ENCODE data around the gene SBF1. TPM values are rescaled to one million over a fixed set of nuclear protein-coding genes. Genes with fewer than 3 reads are reported as not detected.

SBF1 gene
- total and polyA plus RNA-seq, 4 donors, result 8.3 to 37.6 (median 16.4) TPM

- Histone ChIP-seq H3K27ac (ENCODE audit: low read depth in 1 of 2, low read length in 2 of 2) (no peak overlapping the region), H3K9me3 (ENCODE audit: control insufficient read depth in 4 of 4, low read length in 3 of 4) (no peaks in the 10 kb centered on the region), H3K36me3 (ENCODE audit: control insufficient read depth in 4 of 4, insufficient read depth in 3 of 4, low read depth in 1 of 4, low read length in 3 of 4) (peaks cover 41 to 94% (median 81%) of the 10 kb centered on the region in 4 donors), H3K4me1 (ENCODE audit: control insufficient read depth in 4 of 4, insufficient read depth in 4 of 4, low read length in 3 of 4) (no peaks in the 10 kb centered on the region), H3K27me3 (ENCODE audit: control insufficient read depth in 4 of 4, insufficient read depth in 4 of 4, low read length in 3 of 4) (no peaks in the 10 kb centered on the region), H3K4me3 (ENCODE audit: low read depth in 1 of 3, low read length in 3 of 3) (no peak overlapping the region), H3K9ac (ENCODE audit: low read depth in 1 of 2, low read length in 2 of 2) (no peak overlapping the region)
- 96% methylated on average over 10 of the region's 10 CpGs for WGBS
- DNase-seq (ENCODE audit: low spot score), result no peak
- TF ChIP-seq CTCF (IDR thresholded peaks at IDR 0.05; ENCODE audit: low read depth, low read length, missing input control) (no peak), GABPA (IDR thresholded peaks at IDR 0.05 in 1 of 2, conservative IDR thresholded peaks at IDR 0.05 in 1 of 2) (no peak), MAX (IDR thresholded peaks at IDR 0.05) (no peak), SP1 (IDR thresholded peaks at IDR 0.05) (no peak), RXRA (IDR thresholded peaks at IDR 0.05) (no peak), YY1 (IDR thresholded peaks at IDR 0.05) (no peak), ZBTB33 (IDR thresholded peaks at IDR 0.05) (no peak), TAF1 (conservative IDR thresholded peaks at IDR 0.05) (no peak)
These were observed 54.8 kb downstream of the SBF1 start for GRCh38 chr22:50420015-50420414.

- TF ChIP-seq EGR1 (IDR thresholded peaks at IDR 0.05; ENCODE audit: low read depth in 2 of 2) (no peak), TAF1 (conservative IDR thresholded peaks at IDR 0.05) (no peak), CTCF (IDR thresholded peaks at IDR 0.05; ENCODE audit: low read depth, low read length, missing input control) (no peak), ATF3 (IDR thresholded peaks at IDR 0.05) (no peak), JUND (IDR thresholded peaks at IDR 0.05) (no peak), RAD21 (IDR thresholded peaks at IDR 0.05) (no peak), ZBTB33 (IDR thresholded peaks at IDR 0.05) (no peak), GABPA (IDR thresholded peaks at IDR 0.05 in 1 of 2, conservative IDR thresholded peaks at IDR 0.05 in 1 of 2) (no peak)
- H3K27me3 ChIP-seq (ENCODE audit: control insufficient read depth in 4 of 4, insufficient read depth in 4 of 4, low read length in 3 of 4), result no peaks in the 10 kb centered on the region
- H3K27ac ChIP-seq (ENCODE audit: low read depth in 1 of 2, low read length in 2 of 2), result no peak overlapping the region
- H3K9ac ChIP-seq (ENCODE audit: low read depth in 1 of 2, low read length in 2 of 2), result no peak overlapping the region
- no peak overlapping the region for H3K4me3 ChIP-seq (ENCODE audit: low read depth in 1 of 3, low read length in 3 of 3)
- peaks cover 42 to 96% (median 84%) of the 10 kb centered on the region in 4 donors for H3K36me3 ChIP-seq (ENCODE audit: control insufficient read depth in 4 of 4, insufficient read depth in 3 of 4, low read depth in 1 of 4, low read length in 3 of 4)
- no peaks in the 10 kb centered on the region for H3K4me1 ChIP-seq (ENCODE audit: control insufficient read depth in 4 of 4, insufficient read depth in 4 of 4, low read length in 3 of 4)
- 96% methylated on average over 9 of the region's 9 CpGs for WGBS
- DNase-seq (ENCODE audit: low spot score), result no peak
- no peaks in the 10 kb centered on the region for H3K9me3 ChIP-seq (ENCODE audit: control insufficient read depth in 4 of 4, low read length in 3 of 4)
These were observed 55.7 kb downstream of the SBF1 start for GRCh38 chr22:50419116-50419515.
